H1 (cell line): ENCODE measurements around the gene LFNG. TPM values are rescaled to one million over a fixed set of nuclear protein-coding genes. Genes with fewer than 3 reads are reported as not detected.
"Not testable (repeated sequence)": the region's sequence is repeated elsewhere in the genome, so short reads cannot be mapped to it uniquely, and the experiment has no call there.

Experiments
- CTCF ChIA-PET: fragments of 300-600 bp; sonication (Branson Sonifier 250); formaldehyde crosslinking; loops from one replicate; lab custom pipeline; 2021; ENCODE audit not compliant: partially characterized antibody; lab: Charles Lee
- POLR2A ChIA-PET: fragments of 300-600 bp; sonication (Branson Sonifier 250); formaldehyde crosslinking; loops from one replicate; lab custom pipeline; 2021; ENCODE audit warnings: inconsistent platforms; ENCODE audit not compliant: partially characterized antibody; lab: Charles Lee
- DNase-seq, 2 experiments: peaks; one replicate each; pipeline versions ENCODE4 v3.0.0 to v3.0.0-alpha.2; 2010 to 2022; ENCODE audit warnings: low spot score in 2 of 2, low read depth in 1 of 2, mixed read lengths in 1 of 2
- FAIRE-seq: peaks from 2 replicates; lab custom pipeline; 2011; peaks lifted over from hg19 to GRCh38; lab: Jason Lieb, UNC
- H2AFZ ChIP-seq: 2 replicates; pipeline ENCODE4 v1.8.1; 2012; ENCODE audit warnings: low read length, inconsistent platforms
- H2AK5ac ChIP-seq: 2 replicates; pipeline ENCODE4 v1.6.1; 2013; ENCODE audit warnings: low read depth, low read length
- H2BK120ac ChIP-seq: replicated peaks from 2 replicates; pipeline ENCODE3; 2013; ENCODE audit warnings: low read depth, low read length, inconsistent platforms
- H2BK12ac ChIP-seq: 2 replicates; pipeline ENCODE4 v1.6.1; 2013; ENCODE audit warnings: low read depth, low read length
- H2BK15ac ChIP-seq: 2 replicates; pipeline ENCODE4 v1.6.1; 2013; ENCODE audit warnings: low read length
- H2BK20ac ChIP-seq: 2 replicates; pipeline ENCODE4 v1.6.1; 2013; ENCODE audit warnings: low read length
- H2BK5ac ChIP-seq: 2 replicates; pipeline ENCODE4 v1.6.1; 2013; ENCODE audit warnings: low read depth, low read length
- H3K14ac ChIP-seq: 2 replicates; pipeline ENCODE4 v1.6.1; 2013; ENCODE audit warnings: inconsistent platforms; ENCODE audit not compliant: insufficient read length
- H3K18ac ChIP-seq: 2 replicates; pipeline ENCODE4 v1.6.1; 2013; ENCODE audit warnings: low read length; ENCODE audit errors: extremely low read depth
- H3K23ac ChIP-seq: 2 replicates; pipeline ENCODE4 v1.6.1; 2013; ENCODE audit warnings: inconsistent platforms; ENCODE audit not compliant: insufficient read length
- H3K23me2 ChIP-seq: 2 replicates; pipeline ENCODE4 v1.6.1; 2013; ENCODE audit warnings: low read depth, low read length
- H3K27ac ChIP-seq: 2 replicates; pipeline ENCODE4 v1.6.1; 2011; ENCODE audit warnings: low read depth, low read length, inconsistent platforms
- H3K27me3 ChIP-seq, 4 experiments: replicated peaks in 1 of 4; 1 replicate in 1 of 4; 2 replicates in 3 of 4; pipeline versions ENCODE4 v1.6.1 to v1.8.1; 2011 to 2013; ENCODE audit warnings: low read length in 3 of 4, mild to moderate bottlenecking in 3 of 4, inconsistent platforms in 2 of 4, mixed read lengths in 2 of 4, moderate library complexity in 1 of 4; ENCODE audit not compliant: control insufficient read depth in 3 of 4, insufficient read depth in 3 of 4; ENCODE audit errors: extremely low read depth in 1 of 4
- H3K36me3 ChIP-seq, 4 experiments: 2 replicates each; pipeline versions ENCODE4 v1.6.1 to v1.8.1; 2011 to 2013; ENCODE audit warnings: mild to moderate bottlenecking in 4 of 4, low read length in 3 of 4, moderate library complexity in 2 of 4, control low read depth in 1 of 4, inconsistent platforms in 1 of 4; ENCODE audit not compliant: insufficient read depth in 4 of 4, control insufficient read depth in 2 of 4
- H3K4ac ChIP-seq: replicated peaks from 2 replicates; pipeline ENCODE3; 2013; ENCODE audit warnings: low read length, low read depth, mixed read lengths, inconsistent platforms; ENCODE audit not compliant: insufficient read length
- H3K4me1 ChIP-seq, 4 experiments: replicated peaks in 1 of 4; 1 replicate in 1 of 4; 2 replicates in 3 of 4; pipeline versions ENCODE4 v1.6.1 to v1.8.1; 2011 to 2013; ENCODE audit warnings: low read length in 3 of 4, inconsistent platforms in 2 of 4, mixed read lengths in 1 of 4; ENCODE audit not compliant: insufficient read depth in 4 of 4, control insufficient read depth in 3 of 4
- H3K4me2 ChIP-seq, 2 experiments: 2 replicates each; pipeline versions ENCODE4 v1.6.1 to v1.8.1; 2011 to 2013; ENCODE audit warnings: low read depth in 2 of 2, low read length in 2 of 2, control low read depth in 1 of 2, inconsistent platforms in 1 of 2, mild to moderate bottlenecking in 1 of 2; ENCODE audit not compliant: insufficient read depth in 1 of 2
- H3K4me3 ChIP-seq, 4 experiments: fragments of 200-600, 300-600 bp in 1 of 4; sonication (generic), shearing (Covaris generic), sonication (Bioruptor Twin) in 1 of 4; 2 replicates each; pipeline versions ENCODE4 v1.5.1 to v1.8.1; 2011 to 2016; ENCODE audit warnings: low read length in 4 of 4, low read depth in 3 of 4, control low read depth in 2 of 4, inconsistent platforms in 2 of 4, mild to moderate bottlenecking in 2 of 4, mixed read lengths in 1 of 4, moderate library complexity in 1 of 4; ENCODE audit not compliant: insufficient read depth in 2 of 4; ENCODE audit errors: extremely low read depth in 1 of 4
- H3K56ac ChIP-seq: replicated peaks from 2 replicates; pipeline ENCODE3; 2013; ENCODE audit warnings: low read depth, mild to moderate bottlenecking, mixed read lengths, low read length, inconsistent platforms; ENCODE audit not compliant: insufficient read length
- H3K79me1 ChIP-seq: 2 replicates; pipeline ENCODE4 v1.6.1; 2013; ENCODE audit warnings: low read depth, low read length, control low read depth
- H3K79me2 ChIP-seq, 2 experiments: 2 replicates each; pipeline versions ENCODE4 v1.6.1 to v1.8.1; 2012 to 2013; ENCODE audit warnings: low read length in 2 of 2, mild to moderate bottlenecking in 2 of 2, inconsistent platforms in 1 of 2; ENCODE audit not compliant: insufficient read depth in 2 of 2, control insufficient read depth in 1 of 2
- H3K9ac ChIP-seq, 4 experiments: replicated peaks in 1 of 4; 1 replicate in 1 of 4; 2 replicates in 3 of 4; pipeline versions ENCODE4 v1.6.1 to v1.8.1; 2011 to 2013; ENCODE audit warnings: low read depth in 3 of 4, low read length in 3 of 4, control low read depth in 2 of 4, mild to moderate bottlenecking in 2 of 4, moderate library complexity in 2 of 4, inconsistent platforms in 1 of 4; ENCODE audit errors: extremely low read depth in 1 of 4
- H3K9me3 ChIP-seq, 2 experiments: 2 replicates each; pipeline versions ENCODE4 v1.6.1 to v1.8.1; 2012 to 2013; ENCODE audit warnings: mild to moderate bottlenecking in 2 of 2, moderate library complexity in 2 of 2, control low read depth in 1 of 2, inconsistent platforms in 1 of 2, low read depth in 1 of 2, low read length in 1 of 2, mixed read lengths in 1 of 2; ENCODE audit not compliant: insufficient read depth in 2 of 2
- H4K20me1 ChIP-seq, 2 experiments: replicated peaks in 1 of 2; 2 replicates each; pipeline versions ENCODE3 to v1.8.1; 2011 to 2013; ENCODE audit warnings: inconsistent platforms in 2 of 2, low read length in 2 of 2, mild to moderate bottlenecking in 1 of 2; ENCODE audit not compliant: insufficient read depth in 2 of 2, control insufficient read depth in 1 of 2
- H4K5ac ChIP-seq: 2 replicates; pipeline ENCODE4 v1.6.1; 2013; ENCODE audit warnings: low read length, low read depth, mixed read lengths, inconsistent platforms; ENCODE audit not compliant: insufficient read length
- H4K8ac ChIP-seq: 2 replicates; pipeline ENCODE4 v1.8.0; 2013; ENCODE audit warnings: mild to moderate bottlenecking, moderate library complexity, low read length, inconsistent platforms; ENCODE audit not compliant: insufficient read depth; ENCODE audit errors: extremely low read depth
- H4K91ac ChIP-seq: replicated peaks from 2 replicates; pipeline ENCODE3; 2013; ENCODE audit warnings: low read length, mixed read lengths, inconsistent platforms; ENCODE audit not compliant: insufficient read length
- WGBS, 2 experiments: shearing (Covaris generic) in 1 of 2; methylation state at CpG; one replicate each; pipeline versions ENCODE4 v1.1.6 to v1.1.7; 2013 to 2015; ENCODE audit warnings: low lambda C conversion rate in 2 of 2, mixed read lengths in 2 of 2, inconsistent platforms in 1 of 2, low coverage in 1 of 2, missing lambda C conversion rate in 1 of 2; ENCODE audit not compliant: insufficient replicate concordance in 2 of 2, insufficient coverage in 1 of 2, insufficient read length in 1 of 2; ENCODE audit errors: extremely low coverage in 1 of 2, missing lambda C conversion rate in 1 of 2; 5-methylcytosine and 5-hydroxymethylcytosine counted together
- polyA plus RNA-seq, 7 experiments: library from polyadenylated mRNA; depleted of rRNA in 3 of 7; stranded (reverse) in 5 of 7; unstranded in 2 of 7; fragments of >200 nt in 5 of 7; fragments of 200-250 nt in 2 of 7; gene quantifications; 1 replicate in 5 of 7; 2 replicates in 1 of 7; 4 replicates in 1 of 7; pipeline versions ENCODE4 v1.2.1 to v1.2.3, GENCODE V29; 2011 to 2013; ENCODE audit warnings: missing spikeins in 2 of 7, mixed read lengths in 2 of 7
- total RNA-seq: library from RNA; stranded (reverse); fragmentation: NEBNext Ultra II Directional; extraction: Animal tissue kit (Norgen Biotek cat#: 25700); gene quantifications from 2 replicates; pipeline ENCODE4 v1.2.1, GENCODE V29; 2021

LFNG gene
- total and polyA plus RNA-seq, 2 of the 8 experiments (the other 6 are each of a cell fraction or from before 2014, with no cell fraction given) = 31.6 to 35.6 TPM

DNA sequence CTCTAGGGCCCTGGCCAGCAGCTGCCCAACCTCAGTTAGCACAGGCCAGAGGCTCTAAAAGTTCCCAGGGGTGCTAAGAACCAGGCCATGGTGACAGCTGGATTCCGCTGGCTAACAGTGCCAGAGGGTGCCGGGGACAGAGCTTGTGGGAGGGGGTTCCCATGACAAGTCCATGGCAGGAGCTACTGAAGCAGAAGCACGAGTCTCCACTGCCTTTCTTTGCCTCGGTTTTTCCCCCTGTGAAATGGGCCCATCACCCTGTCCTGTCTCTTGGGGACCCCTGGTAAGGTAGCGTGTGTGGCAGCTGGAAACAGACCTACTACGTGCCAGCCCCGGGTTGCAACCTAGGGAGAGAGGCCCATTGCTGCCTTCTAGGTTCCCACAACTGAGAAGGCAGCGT, 13.2 kb downstream of the LFNG start:
- DNase-seq, POLR2A ChIA-PET, CTCF ChIA-PET: not testable (repeated sequence)

DNA sequence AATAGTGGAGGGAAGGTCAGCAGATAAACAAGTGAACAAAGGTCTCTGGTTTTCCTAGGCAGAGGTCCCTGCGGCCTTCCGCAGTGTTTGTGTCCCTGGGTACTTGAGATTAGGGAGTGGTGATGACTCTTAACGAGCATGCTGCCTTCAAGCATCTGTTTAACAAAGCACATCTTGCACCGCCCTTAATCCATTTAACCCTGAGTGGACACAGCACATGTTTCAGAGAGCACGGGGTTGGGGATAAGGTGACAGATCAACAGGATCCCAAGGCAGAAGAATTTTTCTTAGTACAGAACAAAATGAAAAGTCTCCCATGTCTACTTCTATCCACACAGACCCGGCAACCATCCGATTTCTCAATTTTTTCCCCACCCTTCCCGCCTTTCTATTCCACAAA, 14.0 kb downstream of the LFNG start:
- peaks cover 0 to 13% (median 2%) of the 10 kb centered on the region in 4 experiments; a peak in 4 of 7 replicates for H3K4me1 ChIP-seq
- H3K9ac ChIP-seq, H4K8ac ChIP-seq, H3K79me1 ChIP-seq, H4K5ac ChIP-seq, H3K4me2 ChIP-seq, H3K4ac ChIP-seq, H2BK20ac ChIP-seq, H4K20me1 ChIP-seq, H3K14ac ChIP-seq, H2AFZ ChIP-seq, H3K27ac ChIP-seq, H2BK120ac ChIP-seq, H2AK5ac ChIP-seq, H2BK5ac ChIP-seq, H2BK15ac ChIP-seq, H3K56ac ChIP-seq, POLR2A ChIA-PET, H3K18ac ChIP-seq, H4K91ac ChIP-seq, H3K27me3 ChIP-seq, CTCF ChIA-PET, FAIRE-seq, H3K23me2 ChIP-seq, H3K4me3 ChIP-seq, H3K36me3 ChIP-seq, H3K79me2 ChIP-seq, H3K23ac ChIP-seq, H3K9me3 ChIP-seq, H2BK12ac ChIP-seq, DNase-seq: not testable (repeated sequence)
- 93% methylated on average over 2 of the region's 8 CpGs; no CpG with 5 or more reads in 1 of the 2 experiments for WGBS, 2 experiments

More for the DNA sequence above, 13.2 kb downstream of the LFNG start:
- H3K79me1 ChIP-seq, H2BK12ac ChIP-seq, H3K4me3 ChIP-seq, H3K27me3 ChIP-seq, H3K18ac ChIP-seq, H3K9me3 ChIP-seq, H3K23me2 ChIP-seq, FAIRE-seq, H4K8ac ChIP-seq, H3K4me2 ChIP-seq, H3K56ac ChIP-seq, H4K20me1 ChIP-seq, H4K5ac ChIP-seq, H3K23ac ChIP-seq, H3K4ac ChIP-seq, H2AK5ac ChIP-seq, H3K79me2 ChIP-seq, H2BK120ac ChIP-seq, H2BK20ac ChIP-seq, H2BK5ac ChIP-seq, H2AFZ ChIP-seq, H3K9ac ChIP-seq, H3K36me3 ChIP-seq, H2BK15ac ChIP-seq, H3K14ac ChIP-seq, H3K27ac ChIP-seq, H4K91ac ChIP-seq: not testable (repeated sequence)
- peaks cover 0 to 19% (median 6%) of the 10 kb centered on the region in 4 experiments; a peak in 5 of 7 replicates for H3K4me1 ChIP-seq
- WGBS, 2 experiments = 93% methylated on average over 5 of the region's 8 CpGs; no CpG with 5 or more reads in 1 of the 2 experiments
